Gastrocnemius medialis (tissue), 4 donors: ENCODE measurements around the gene VCL.

Experiments
- CTCF ChIP-seq, 5 experiments: fragments of 450-650 bp in 3 of 5; fragments of 200-600 bp in 2 of 5; sonication (generic) in 2 of 5; IDR thresholded peaks in 4 of 5; conservative IDR thresholded peaks in 1 of 5; 1 replicate in 4 of 5; 2 replicates in 1 of 5; pipeline ENCODE4 v1.5.1; 2016 to 2019; ENCODE audit warnings: antibody characterized with exemption in 5 of 5, mild to moderate bottlenecking in 3 of 5, moderate library complexity in 3 of 5
- POLR2A ChIP-seq, 2 donors: fragments of 450-650 bp; IDR thresholded peaks; one replicate each; pipeline ENCODE4 v1.6.1; 2017; ENCODE audit warnings: antibody characterized with exemption in 2 of 2, mild to moderate bottlenecking in 2 of 2, moderate library complexity in 2 of 2

GRCh38 chr10:74048433-74048832, 50.5 kb downstream of the VCL start:
- TF ChIP-seq CTCF (IDR thresholded peaks at IDR 0.05 in 4 of 5, conservative IDR thresholded peaks at IDR 0.05 in 1 of 5) (no peak), POLR2A (IDR thresholded peaks at IDR 0.05) (no peak)
